Omental fat pad (tissue), 4 donors: ENCODE results near the gene PPIB. TPM values are rescaled to one million over a fixed set of nuclear protein-coding genes. Genes with fewer than 3 reads are reported as not detected.
"Not testable (repeated sequence)": the region's sequence is repeated elsewhere in the genome, so short reads cannot be mapped to it uniquely, and the experiment has no call there.

Experiments
- ATAC-seq: fragments of 150-250 bp; one replicate; pipeline ENCODE4 v1.9.1; 2016; ENCODE audit warnings: mild to moderate bottlenecking, moderate library complexity; ENCODE audit not compliant: low FRiP score
- DNase-seq: peaks from one replicate; pipeline ENCODE4 v3.0.0-alpha.2; 2019; ENCODE audit warnings: low spot score
- CTCF ChIP-seq, 3 donors: fragments of 450-650 bp; IDR thresholded peaks; one replicate each; pipeline ENCODE4 v1.5.1; 2016 to 2017; ENCODE audit warnings: antibody characterized with exemption in 3 of 3, mild to moderate bottlenecking in 3 of 3, moderate library complexity in 2 of 3
- total RNA-seq, 4 donors: library from RNA; depleted of rRNA; stranded (reverse); fragments of >200 nt; gene quantifications; one replicate each; pipeline ENCODE4 v1.1.0, GENCODE V29; 2016

The PPIB gene
- total RNA-seq, 4 donors from 2014 or later: 244 to 431 (median 373) TPM

GRCh38 chr15:64117759-64118487, 44.9 kb downstream of the PPIB start:
- TF ChIP-seq CTCF (IDR thresholded peaks at IDR 0.05): no peak
- ATAC-seq: no peak

GRCh38 chr15:64112904-64113303, 49.9 kb downstream of the PPIB start:
- ATAC-seq: no peak
- TF ChIP-seq CTCF (IDR thresholded peaks at IDR 0.05): no peak
- no peak for DNase-seq

More at GRCh38 chr15:64117759-64118487, 44.9 kb downstream of the PPIB start:
- DNase-seq: no peak

GRCh38 chr15:64112073-64112772, 50.6 kb downstream of the PPIB start:
- ATAC-seq (peak; percentile 16), DNase-seq (no peak)
- TF ChIP-seq CTCF (IDR thresholded peaks at IDR 0.05): no peak

- ATAC-seq (no peak), DNase-seq (no peak)
- TF ChIP-seq CTCF (IDR thresholded peaks at IDR 0.05): no peak
Observed at GRCh38 chr15:64111679-64112050, 51.2 kb downstream of the PPIB start.

- TF ChIP-seq CTCF (IDR thresholded peaks at IDR 0.05): no peak
- DNase-seq: no peak
- ATAC-seq: no peak
Observed at GRCh38 chr15:64110950-64111678, 51.7 kb downstream of the PPIB start.

- not testable (repeated sequence) for ATAC-seq, DNase-seq
Observed at GRCh38 chr15:64110108-64110701, 52.6 kb downstream of the PPIB start.

- DNase-seq (no peak), ATAC-seq (no peak)
- TF ChIP-seq CTCF (IDR thresholded peaks at IDR 0.05): no peak
Observed at GRCh38 chr15:64107337-64107736, 55.5 kb downstream of the PPIB start.
